Measurements from ENCODE around the gene MYO7A.

The MYO7A gene

GRCh38 chr11:77230878-77231605, 103.0 kb downstream of the MYO7A start:
- DNase-seq, result no peak

- no peak for DNase-seq
Measured at GRCh38 chr11:77231800-77232199, 103.8 kb downstream of the MYO7A start.

GRCh38 chr11:77232242-77232641, 104.2 kb downstream of the MYO7A start:
- DNase-seq, result no peak

- no peak for DNase-seq
Measured at GRCh38 chr11:77233011-77233410, 105.0 kb downstream of the MYO7A start.

GRCh38 chr11:77236901-77237300, 108.9 kb downstream of the MYO7A start:
- DNase-seq, result no peak

GRCh38 chr11:77244277-77245027, 116.4 kb downstream of the MYO7A start:
- no peak for DNase-seq

- no peak for DNase-seq
Measured at GRCh38 chr11:77249427-77249826, 121.4 kb downstream of the MYO7A start.

GRCh38 chr11:77250881-77251640, 123.0 kb downstream of the MYO7A start:
- no peak for DNase-seq

GRCh38 chr11:77252555-77253270, 124.7 kb downstream of the MYO7A start:
- DNase-seq, result no peak

GRCh38 chr11:77253690-77254089, 125.6 kb downstream of the MYO7A start:
- no peak for DNase-seq

GRCh38 chr11:77259641-77260040, 131.6 kb downstream of the MYO7A start:
- DNase-seq, result no peak

- DNase-seq, result no peak
Measured at GRCh38 chr11:77262803-77263202, 134.8 kb downstream of the MYO7A start.

Measured in NCI-H1436 (cell line).